Measurements from ENCODE around the gene RHOBTB1.

Gene RHOBTB1

DNA sequence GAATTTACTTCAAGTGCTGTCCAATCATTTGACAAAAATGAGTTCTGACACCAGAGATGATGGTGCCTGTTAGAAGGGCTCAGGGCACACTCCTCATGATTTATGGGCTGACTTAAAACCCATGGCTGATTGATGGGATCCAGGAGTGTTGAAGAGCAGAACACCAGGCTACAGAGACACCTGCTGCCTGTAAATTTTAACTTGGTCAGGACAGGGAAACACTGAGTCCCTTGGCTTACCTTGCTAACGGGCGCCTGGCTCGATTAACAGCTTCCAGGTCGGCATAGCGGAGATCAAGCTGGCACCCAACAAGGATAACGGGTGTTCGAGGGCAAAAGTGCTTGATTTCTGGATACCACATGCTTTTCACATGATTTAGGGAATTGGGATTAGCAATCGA, 51.4 kb downstream of the RHOBTB1 start:
- Histone ChIP-seq H3K4me3 (ENCODE audit: low read depth, low read length) (no peak overlapping the region), H3K9me3 (ENCODE audit: control insufficient read depth, insufficient read depth, low read length) (no peaks in the 10 kb centered on the region), H3K27ac (ENCODE audit: low read depth, low read length) (no peak overlapping the region), H3K36me3 (ENCODE audit: control insufficient read depth, insufficient read depth, low read length) (no peaks in the 10 kb centered on the region), H3K27me3 (ENCODE audit: control insufficient read depth, insufficient read depth, low read length) (no peaks in the 10 kb centered on the region), H3K9ac (ENCODE audit: low read depth, low read length) (no peak overlapping the region), H3K4me1 (ENCODE audit: control insufficient read depth, insufficient read depth, low read length) (no peaks in the 10 kb centered on the region)

GRCh38 chr10:60890811-60891210, 53.2 kb downstream of the RHOBTB1 start:
- H3K36me3 ChIP-seq (ENCODE audit: control insufficient read depth, insufficient read depth, low read length): no peaks in the 10 kb centered on the region
- H3K9me3 ChIP-seq (ENCODE audit: control insufficient read depth, insufficient read depth, low read length): no peaks in the 10 kb centered on the region
- H3K27ac ChIP-seq (ENCODE audit: low read depth, low read length): no peak overlapping the region
- H3K27me3 ChIP-seq (ENCODE audit: control insufficient read depth, insufficient read depth, low read length): no peaks in the 10 kb centered on the region
- H3K4me3 ChIP-seq (ENCODE audit: low read depth, low read length): no peak overlapping the region
- no peaks in the 10 kb centered on the region for H3K4me1 ChIP-seq (ENCODE audit: control insufficient read depth, insufficient read depth, low read length)
- no peak overlapping the region for H3K9ac ChIP-seq (ENCODE audit: low read depth, low read length)

DNA sequence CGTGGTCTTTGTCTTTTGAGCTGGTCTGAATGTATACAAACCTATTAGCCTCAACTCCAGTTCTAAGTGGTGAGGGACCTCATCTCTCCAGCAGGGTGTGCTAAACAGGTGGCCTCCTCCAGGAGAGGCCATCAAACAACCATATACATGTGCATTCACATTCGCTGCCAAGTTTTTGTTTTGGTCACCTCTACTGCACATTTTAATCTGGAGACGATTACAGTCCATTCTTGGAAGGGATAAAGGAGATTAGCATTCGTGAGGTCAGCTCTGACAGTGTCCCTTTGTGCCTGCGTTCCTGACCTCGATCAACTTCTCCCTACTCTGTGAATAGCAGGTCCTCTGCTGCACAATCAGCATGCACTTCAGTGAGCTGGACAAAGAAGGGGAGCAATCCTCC, 60.8 kb downstream of the RHOBTB1 start:
- Histone ChIP-seq H3K27me3 (ENCODE audit: control insufficient read depth, insufficient read depth, low read length) (no peaks in the 10 kb centered on the region), H3K4me1 (ENCODE audit: control insufficient read depth, insufficient read depth, low read length) (peaks cover 18% of the 10 kb centered on the region), H3K27ac (ENCODE audit: low read depth, low read length) (no peak overlapping the region), H3K36me3 (ENCODE audit: control insufficient read depth, insufficient read depth, low read length) (no peaks in the 10 kb centered on the region), H3K9me3 (ENCODE audit: control insufficient read depth, insufficient read depth, low read length) (no peaks in the 10 kb centered on the region), H3K4me3 (ENCODE audit: low read depth, low read length) (no peak overlapping the region), H3K9ac (ENCODE audit: low read depth, low read length) (no peak overlapping the region)

DNA sequence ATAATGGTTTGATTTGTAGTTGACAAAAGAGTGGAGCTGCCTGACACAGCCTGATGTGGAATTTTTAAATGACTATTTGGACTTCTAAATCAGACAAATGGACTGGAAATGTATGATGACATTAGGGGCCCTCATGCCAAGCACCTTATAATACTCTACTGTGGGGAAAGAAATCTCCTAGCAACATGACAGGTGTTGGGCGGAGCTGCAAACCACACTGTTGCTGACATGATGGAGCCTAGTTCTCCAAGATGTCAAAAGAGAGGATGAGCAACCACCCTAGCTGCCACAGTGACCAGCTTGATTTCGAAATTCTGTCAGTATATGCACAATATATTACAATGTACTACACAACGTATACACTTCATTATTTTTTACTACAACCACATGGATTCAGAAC, 65.8 kb downstream of the RHOBTB1 start:
- H3K4me1 ChIP-seq (ENCODE audit: control insufficient read depth, insufficient read depth, low read length): peaks cover 18% of the 10 kb centered on the region

GRCh38 chr10:60877777-60878120, 66.2 kb downstream of the RHOBTB1 start:
- H3K4me3 ChIP-seq (ENCODE audit: low read depth, low read length): no peak overlapping the region
- H3K9ac ChIP-seq (ENCODE audit: low read depth, low read length): no peak overlapping the region
- no peak overlapping the region for H3K27ac ChIP-seq (ENCODE audit: low read depth, low read length)
- peaks cover 17% of the 10 kb centered on the region; the same call in 1 of the 2 replicates for H3K4me1 ChIP-seq (ENCODE audit: control insufficient read depth, insufficient read depth, low read length)
- H3K9me3 ChIP-seq (ENCODE audit: control insufficient read depth, insufficient read depth, low read length): no peaks in the 10 kb centered on the region
- H3K27me3 ChIP-seq (ENCODE audit: control insufficient read depth, insufficient read depth, low read length): no peaks in the 10 kb centered on the region
- no peaks in the 10 kb centered on the region for H3K36me3 ChIP-seq (ENCODE audit: control insufficient read depth, insufficient read depth, low read length)

More for the DNA sequence above, 65.8 kb downstream of the RHOBTB1 start:
- Histone ChIP-seq H3K9ac (ENCODE audit: low read depth, low read length) (no peak overlapping the region), H3K4me3 (ENCODE audit: low read depth, low read length) (no peak overlapping the region), H3K27ac (ENCODE audit: low read depth, low read length) (no peak overlapping the region), H3K9me3 (ENCODE audit: control insufficient read depth, insufficient read depth, low read length) (no peaks in the 10 kb centered on the region), H3K36me3 (ENCODE audit: control insufficient read depth, insufficient read depth, low read length) (no peaks in the 10 kb centered on the region), H3K27me3 (ENCODE audit: control insufficient read depth, insufficient read depth, low read length) (no peaks in the 10 kb centered on the region)

- Histone ChIP-seq H3K9ac (ENCODE audit: low read depth, low read length) (no peak overlapping the region), H3K9me3 (ENCODE audit: control insufficient read depth, insufficient read depth, low read length) (no peaks in the 10 kb centered on the region), H3K4me1 (ENCODE audit: control insufficient read depth, insufficient read depth, low read length) (peaks cover 14% of the 10 kb centered on the region; the same call in 1 of the 2 replicates), H3K27ac (ENCODE audit: low read depth, low read length) (no peak overlapping the region), H3K4me3 (ENCODE audit: low read depth, low read length) (no peak overlapping the region), H3K36me3 (ENCODE audit: control insufficient read depth, insufficient read depth, low read length) (no peaks in the 10 kb centered on the region), H3K27me3 (ENCODE audit: control insufficient read depth, insufficient read depth, low read length) (no peaks in the 10 kb centered on the region)
These were observed 66.8 kb downstream of the RHOBTB1 start for GRCh38 chr10:60877061-60877776.

DNA sequence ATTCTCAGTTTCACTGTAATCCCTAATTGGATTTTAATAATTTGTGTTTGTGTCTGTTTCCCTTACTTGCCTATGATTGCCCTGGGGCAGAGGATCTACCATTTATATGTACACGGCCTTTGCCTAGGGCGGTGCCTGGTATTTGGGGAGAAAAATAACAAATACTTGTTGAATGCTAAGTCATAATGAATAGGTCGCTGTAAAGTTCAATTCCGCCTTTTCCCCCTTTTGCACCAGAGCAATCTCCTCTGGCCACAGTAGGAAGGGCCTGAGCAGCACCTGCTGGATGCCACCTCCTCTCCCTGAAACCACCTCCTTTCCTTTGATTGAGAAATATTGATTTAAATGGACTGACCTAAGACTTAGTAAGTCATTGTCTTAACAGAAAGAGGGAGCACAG, 70.2 kb downstream of the RHOBTB1 start:
- Histone ChIP-seq H3K9ac (ENCODE audit: low read depth, low read length) (no peak overlapping the region), H3K27ac (ENCODE audit: low read depth, low read length) (no peak overlapping the region), H3K36me3 (ENCODE audit: control insufficient read depth, insufficient read depth, low read length) (no peaks in the 10 kb centered on the region), H3K4me1 (ENCODE audit: control insufficient read depth, insufficient read depth, low read length) (peaks cover 25% of the 10 kb centered on the region), H3K27me3 (ENCODE audit: control insufficient read depth, insufficient read depth, low read length) (no peaks in the 10 kb centered on the region), H3K9me3 (ENCODE audit: control insufficient read depth, insufficient read depth, low read length) (no peaks in the 10 kb centered on the region), H3K4me3 (ENCODE audit: low read depth, low read length) (no peak overlapping the region)

- H3K27ac ChIP-seq (ENCODE audit: low read depth, low read length): no peak overlapping the region
- no peaks in the 10 kb centered on the region for H3K9me3 ChIP-seq (ENCODE audit: control insufficient read depth, insufficient read depth, low read length)
- no peak overlapping the region for H3K4me3 ChIP-seq (ENCODE audit: low read depth, low read length)
- no peak overlapping the region for H3K9ac ChIP-seq (ENCODE audit: low read depth, low read length)
- peaks cover 25% of the 10 kb centered on the region for H3K4me1 ChIP-seq (ENCODE audit: control insufficient read depth, insufficient read depth, low read length)
- no peaks in the 10 kb centered on the region for H3K36me3 ChIP-seq (ENCODE audit: control insufficient read depth, insufficient read depth, low read length)
- H3K27me3 ChIP-seq (ENCODE audit: control insufficient read depth, insufficient read depth, low read length): no peaks in the 10 kb centered on the region
These were observed 71.5 kb downstream of the RHOBTB1 start for GRCh38 chr10:60872451-60872850.

DNA sequence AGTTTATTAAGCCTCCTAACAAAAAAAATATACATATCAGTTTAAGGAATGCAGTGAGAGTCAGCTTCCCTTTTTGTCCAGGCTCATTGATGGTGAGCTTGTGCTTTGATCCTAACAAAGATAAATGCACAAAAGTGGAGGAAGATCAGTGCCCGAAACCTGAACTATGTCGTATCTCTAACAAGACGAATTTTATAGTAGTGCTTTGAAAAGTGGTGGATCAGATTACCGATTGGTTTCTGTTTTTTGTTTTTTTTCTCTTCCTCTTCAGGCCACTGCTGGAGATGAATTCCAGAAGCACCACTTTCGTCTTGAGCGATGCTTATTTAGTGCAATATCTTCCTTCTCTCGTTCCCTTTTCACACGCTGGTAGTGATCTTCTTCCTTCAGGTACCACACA, 72.8 kb downstream of the RHOBTB1 start:
- Histone ChIP-seq H3K9ac (ENCODE audit: low read depth, low read length) (no peak overlapping the region), H3K9me3 (ENCODE audit: control insufficient read depth, insufficient read depth, low read length) (no peaks in the 10 kb centered on the region), H3K27ac (ENCODE audit: low read depth, low read length) (no peak overlapping the region), H3K4me1 (ENCODE audit: control insufficient read depth, insufficient read depth, low read length) (peaks cover 25% of the 10 kb centered on the region), H3K36me3 (ENCODE audit: control insufficient read depth, insufficient read depth, low read length) (no peaks in the 10 kb centered on the region), H3K27me3 (ENCODE audit: control insufficient read depth, insufficient read depth, low read length) (no peaks in the 10 kb centered on the region), H3K4me3 (ENCODE audit: low read depth, low read length) (no peak overlapping the region)

DNA sequence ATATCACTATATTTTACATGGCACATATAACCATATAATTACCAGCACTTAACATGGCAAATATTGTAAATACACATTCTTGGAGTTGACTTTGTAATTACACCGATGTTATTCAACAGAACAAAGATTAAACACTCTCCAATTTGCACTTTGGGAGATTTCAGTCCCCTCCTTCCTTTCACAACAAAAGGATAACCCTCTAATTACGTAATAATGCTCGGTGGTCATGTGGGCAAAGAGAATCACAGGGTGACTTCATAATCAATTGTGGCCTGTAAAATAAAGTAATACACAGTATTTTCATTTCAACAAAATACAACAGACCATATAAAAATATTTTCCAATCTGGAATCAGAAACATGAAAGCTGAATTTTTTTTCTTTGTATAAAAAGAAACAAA, 73.2 kb downstream of the RHOBTB1 start:
- H3K36me3 ChIP-seq (ENCODE audit: control insufficient read depth, insufficient read depth, low read length): no peaks in the 10 kb centered on the region
- no peak overlapping the region for H3K4me3 ChIP-seq (ENCODE audit: low read depth, low read length)
- peaks cover 25% of the 10 kb centered on the region for H3K4me1 ChIP-seq (ENCODE audit: control insufficient read depth, insufficient read depth, low read length)
- H3K27me3 ChIP-seq (ENCODE audit: control insufficient read depth, insufficient read depth, low read length): no peaks in the 10 kb centered on the region
- H3K9me3 ChIP-seq (ENCODE audit: control insufficient read depth, insufficient read depth, low read length): no peaks in the 10 kb centered on the region
- no peak overlapping the region for H3K27ac ChIP-seq (ENCODE audit: low read depth, low read length)
- H3K9ac ChIP-seq (ENCODE audit: low read depth, low read length): no peak overlapping the region

- Histone ChIP-seq H3K27me3 (ENCODE audit: control insufficient read depth, insufficient read depth, low read length) (no peaks in the 10 kb centered on the region), H3K9me3 (ENCODE audit: control insufficient read depth, insufficient read depth, low read length) (no peaks in the 10 kb centered on the region), H3K9ac (ENCODE audit: low read depth, low read length) (no peak overlapping the region), H3K36me3 (ENCODE audit: control insufficient read depth, insufficient read depth, low read length) (no peaks in the 10 kb centered on the region), H3K4me3 (ENCODE audit: low read depth, low read length) (no peak overlapping the region), H3K27ac (ENCODE audit: low read depth, low read length) (peak overlapping the region; percentile 9), H3K4me1 (ENCODE audit: control insufficient read depth, insufficient read depth, low read length) (peaks cover 25% of the 10 kb centered on the region)
These were observed 73.6 kb downstream of the RHOBTB1 start for GRCh38 chr10:60870416-60870728.
